Fibroblast of pulmonary artery (primary cell): ENCODE measurements around the gene GPRC5A.

ENCODE experiments used
- DNase-seq: peaks from one replicate; pipeline ENCODE4 v3.0.0-alpha.2; 2010; ENCODE audit warnings: low read depth
- H3K4me3 ChIP-seq: replicated peaks from 2 replicates; pipeline ENCODE4 v1.5.1; 2011; ENCODE audit warnings: low read depth, mild to moderate bottlenecking, control low read depth, low read length, moderate library complexity
- CTCF ChIP-seq: IDR thresholded peaks from 2 replicates; pipeline ENCODE4 v1.5.1; 2011; ENCODE audit warnings: mild to moderate bottlenecking, control low read depth, low read length, inconsistent platforms; ENCODE audit errors: missing control alignments

The GPRC5A gene

GRCh38 chr12:12960639-12961209 is 69.4 kb downstream of the GPRC5A start:
- TF ChIP-seq CTCF, result no peak
- H3K4me3 ChIP-seq, result no peak overlapping the region
- no peak for DNase-seq

- DNase-seq, result no peak
- no peak for TF ChIP-seq CTCF
- no peak overlapping the region for H3K4me3 ChIP-seq
Measured at GRCh38 chr12:12964255-12964654, 72.9 kb downstream of the GPRC5A start.

- no peak for TF ChIP-seq CTCF
- H3K4me3 ChIP-seq, result no peak overlapping the region
- DNase-seq, result no peak
Measured at GRCh38 chr12:12965836-12966235, 74.5 kb downstream of the GPRC5A start.
